Stomach (tissue), 4 donors: ENCODE results near the gene C1orf232.

ENCODE experiments used
- CTCF ChIP-seq, 7 experiments: fragments of 450-650 bp in 4 of 7; fragments of 200-600 bp in 3 of 7; sonication (generic) in 3 of 7; IDR thresholded peaks; one replicate each; pipeline ENCODE4 v1.5.1; 2016 to 2019; ENCODE audit warnings: antibody characterized with exemption in 7 of 7, control low read depth in 2 of 7, mild to moderate bottlenecking in 1 of 7
- POLR2A ChIP-seq, 4 donors: fragments of 450-650 bp; IDR thresholded peaks; one replicate each; pipeline ENCODE4 v1.6.1; 2016; ENCODE audit warnings: antibody characterized with exemption in 4 of 4, control low read depth in 2 of 4, mild to moderate bottlenecking in 1 of 4, moderate library complexity in 1 of 4
- POLR2AphosphoS5 ChIP-seq, 3 donors: sonication (generic); formaldehyde crosslinking; IDR thresholded peaks; one replicate each; pipeline ENCODE4 v1.6.1; 2016; ENCODE audit warnings: antibody characterized with exemption in 3 of 3

- TF ChIP-seq CTCF (IDR thresholded peaks at IDR 0.05) (no peak), POLR2AphosphoS5 (IDR thresholded peaks at IDR 0.05) (no peak), POLR2A (IDR thresholded peaks at IDR 0.05) (no peak)
These were observed 12.3 kb downstream of the C1orf232 start for GRCh38 chr1:26156285-26157038.
